ENCODE data around the gene SMPD3.
"Not testable (repeated sequence)": the region's sequence is repeated elsewhere in the genome, so short reads cannot be mapped to it uniquely, and the experiment has no call there.

The SMPD3 gene

DNA sequence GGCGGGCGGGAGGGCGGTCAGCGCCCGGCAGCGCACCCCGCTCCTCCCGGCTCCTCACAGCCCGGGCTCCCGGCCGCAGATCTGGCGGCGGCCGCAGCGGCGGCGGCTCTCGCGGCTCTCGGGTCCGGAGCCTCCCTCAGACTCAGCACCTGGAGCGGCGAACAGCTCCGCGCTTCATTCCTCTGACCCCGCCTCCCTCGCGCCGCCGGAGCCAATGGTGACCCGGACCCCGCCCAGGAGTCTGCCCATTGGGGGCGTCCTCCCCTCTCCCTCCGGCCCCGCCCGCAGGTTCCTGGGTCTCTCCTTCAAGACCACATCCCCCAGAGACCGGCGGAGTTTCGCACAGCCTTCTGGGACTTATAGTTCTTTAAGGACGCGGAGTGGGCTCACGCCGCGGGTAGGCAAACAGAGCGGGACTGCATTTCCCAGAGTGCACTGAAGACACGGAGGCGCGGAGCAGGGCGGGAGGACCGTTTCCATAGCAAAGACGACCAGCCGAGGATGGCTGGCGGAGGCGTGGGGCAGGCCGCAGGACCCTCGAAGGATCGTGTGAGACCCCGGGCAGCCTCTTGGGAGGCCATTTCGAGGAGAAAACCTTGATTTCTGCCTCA is at the start of gene SMPD3:
Gene SMPD3 (minus strand): TSS at position 149 of the 611 bp plus-strand sequence. CDS start 76,327 bp downstream, outside the sequence.
- DNase-seq (ENCODE audit: low read depth): peak; percentile 95

DNA sequence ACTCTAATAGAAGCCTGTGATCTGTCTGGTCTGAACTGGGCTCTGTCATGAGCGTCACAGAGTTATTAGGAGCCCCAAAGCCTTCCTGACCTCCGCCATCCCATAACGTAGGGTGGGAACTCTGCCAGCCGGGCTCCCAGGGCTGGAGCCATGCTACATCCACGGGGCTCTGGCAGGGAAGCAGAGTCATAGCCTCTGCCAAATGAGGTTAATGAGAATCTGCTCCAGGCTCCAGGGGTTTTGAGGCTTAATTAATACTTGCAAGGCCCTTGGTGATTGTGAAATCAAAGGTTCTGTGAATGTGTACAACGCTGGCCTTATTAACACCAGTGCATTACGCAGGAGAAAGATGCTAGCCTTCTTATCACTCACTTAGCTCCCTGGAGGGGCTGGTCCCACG is 48.4 kb upstream of the SMPD3 start:
- DNase-seq (ENCODE audit: low read depth): no peak

GRCh38 chr16:68494261-68494660 is 46.0 kb upstream of the SMPD3 start:
- not testable (repeated sequence) for DNase-seq (ENCODE audit: low read depth)

- no peak for DNase-seq (ENCODE audit: low read depth)
Measured at GRCh38 chr16:68493412-68494070, 45.2 kb upstream of the SMPD3 start.

GRCh38 chr16:68492543-68493411 is 44.5 kb upstream of the SMPD3 start:
- DNase-seq (ENCODE audit: low read depth): no peak

DNA sequence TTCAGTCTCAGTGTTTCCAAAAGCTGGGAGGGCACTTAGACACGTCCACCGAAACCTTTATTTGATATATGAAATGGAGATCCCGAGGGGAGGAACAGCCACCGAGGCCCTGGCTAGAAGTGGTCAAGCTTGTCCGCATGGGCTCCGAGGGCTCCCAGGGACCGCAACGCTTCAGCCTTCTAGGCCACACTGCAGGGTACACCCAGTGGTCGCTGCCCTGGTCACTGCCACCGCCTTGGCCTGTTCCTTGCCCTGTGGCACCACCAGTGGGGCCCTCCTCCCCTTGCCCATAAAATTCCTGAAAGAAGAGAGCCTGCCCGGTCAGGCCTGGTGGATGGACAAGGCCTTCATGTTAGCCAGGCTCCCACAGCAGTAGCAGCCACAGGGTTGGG is 43.8 kb upstream of the SMPD3 start:
- DNase-seq (ENCODE audit: low read depth): no peak

GRCh38 chr16:68491576-68491950 is 43.3 kb upstream of the SMPD3 start:
- DNase-seq (ENCODE audit: low read depth): no peak

- DNase-seq (ENCODE audit: low read depth): no peak
Measured at GRCh38 chr16:68490829-68491575, 42.7 kb upstream of the SMPD3 start.

- DNase-seq (ENCODE audit: low read depth): no peak
Measured at GRCh38 chr16:68490358-68490757, 42.0 kb upstream of the SMPD3 start.

- DNase-seq (ENCODE audit: low read depth): no peak
Measured at GRCh38 chr16:68488554-68488953, 40.2 kb upstream of the SMPD3 start.

GRCh38 chr16:68487669-68488068 is 39.4 kb upstream of the SMPD3 start:
- DNase-seq (ENCODE audit: low read depth): no peak

- no peak for DNase-seq (ENCODE audit: low read depth)
Measured at GRCh38 chr16:68487203-68487514, 38.9 kb upstream of the SMPD3 start.

- no peak for DNase-seq (ENCODE audit: low read depth)
Measured at GRCh38 chr16:68486502-68487202, 38.3 kb upstream of the SMPD3 start.

DNA sequence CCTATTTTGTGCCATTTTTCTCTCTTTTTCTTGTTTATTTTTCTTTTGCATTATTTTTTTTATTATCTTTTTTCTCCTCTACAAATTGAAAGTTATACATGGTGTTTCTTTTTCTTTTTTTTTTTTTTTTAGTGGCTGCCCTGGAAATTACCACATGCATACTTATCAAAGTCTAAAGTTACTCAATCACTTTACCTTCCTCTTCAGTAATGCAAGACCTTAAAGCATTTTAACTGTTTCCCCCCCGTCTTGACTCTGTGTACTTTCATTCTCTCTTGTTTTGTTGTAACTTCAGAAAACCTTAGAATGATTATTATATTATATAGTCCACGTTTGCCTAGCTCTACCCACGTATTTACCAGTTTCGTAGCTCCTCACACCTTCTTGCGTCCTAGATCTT is 33.3 kb upstream of the SMPD3 start:
- no peak for DNase-seq (ENCODE audit: low read depth)

- no peak for DNase-seq (ENCODE audit: low read depth)
Measured at GRCh38 chr16:68480084-68480995, 32.0 kb upstream of the SMPD3 start.

- DNase-seq (ENCODE audit: low read depth): no peak
Measured at GRCh38 chr16:68479271-68479670, 31.0 kb upstream of the SMPD3 start.

GRCh38 chr16:68478526-68479250 is 30.4 kb upstream of the SMPD3 start:
- no peak for DNase-seq (ENCODE audit: low read depth)

DNA sequence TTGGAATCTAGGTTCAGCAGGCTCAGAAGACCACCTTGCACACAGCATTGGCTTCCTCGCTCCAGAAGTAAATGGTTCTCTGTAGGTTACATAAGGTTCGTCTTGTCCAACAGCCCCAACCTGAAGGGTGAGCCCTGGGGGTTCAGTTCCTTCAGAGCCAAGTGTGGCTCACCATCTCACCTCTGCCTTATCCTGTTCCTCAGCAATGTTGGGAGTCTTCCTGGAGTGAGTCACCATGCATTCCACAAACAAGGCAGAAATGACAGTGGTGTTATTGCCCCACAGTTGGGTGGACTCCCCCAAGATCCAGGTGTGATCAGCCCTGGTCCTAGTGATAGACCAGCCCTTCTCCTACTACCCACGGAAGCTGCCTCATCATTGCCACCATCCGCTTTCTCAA is 26.8 kb upstream of the SMPD3 start:
- DNase-seq (ENCODE audit: low read depth): no peak

GRCh38 chr16:68473358-68474070 is 25.2 kb upstream of the SMPD3 start:
- DNase-seq (ENCODE audit: low read depth): no peak
